Activated CD8-positive, alpha-beta memory T cell treated with anti-CD3 and anti-CD28 coated beads for 4 hours (primary cell): Measurements from ENCODE around the gene ZCCHC4.

Source experiments
- DNase-seq, 2 donors: peaks; one replicate each; pipeline ENCODE4 v3.0.0-alpha.2; 2020; ENCODE audit warnings: low read depth in 2 of 2

ZCCHC4 gene

GRCh38 chr4:25377572-25378436 is 65.2 kb downstream of the ZCCHC4 start:
- no peak for DNase-seq

DNA sequence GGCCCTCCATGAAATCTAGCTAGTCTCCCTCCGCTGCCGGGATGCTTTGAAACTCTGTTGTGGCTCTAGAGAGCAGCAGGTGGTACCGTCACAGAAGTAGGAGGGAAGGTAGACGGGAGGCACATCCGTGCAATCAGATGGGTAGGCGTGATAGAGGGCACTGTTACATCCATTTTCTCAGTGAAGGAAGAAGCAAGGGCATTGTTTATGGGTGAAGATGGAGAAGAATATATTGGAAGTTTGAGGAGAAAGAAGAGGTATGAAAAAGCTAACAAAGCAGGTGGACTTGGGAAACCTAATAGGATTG is 65.8 kb downstream of the ZCCHC4 start:
- DNase-seq, result no peak

DNA sequence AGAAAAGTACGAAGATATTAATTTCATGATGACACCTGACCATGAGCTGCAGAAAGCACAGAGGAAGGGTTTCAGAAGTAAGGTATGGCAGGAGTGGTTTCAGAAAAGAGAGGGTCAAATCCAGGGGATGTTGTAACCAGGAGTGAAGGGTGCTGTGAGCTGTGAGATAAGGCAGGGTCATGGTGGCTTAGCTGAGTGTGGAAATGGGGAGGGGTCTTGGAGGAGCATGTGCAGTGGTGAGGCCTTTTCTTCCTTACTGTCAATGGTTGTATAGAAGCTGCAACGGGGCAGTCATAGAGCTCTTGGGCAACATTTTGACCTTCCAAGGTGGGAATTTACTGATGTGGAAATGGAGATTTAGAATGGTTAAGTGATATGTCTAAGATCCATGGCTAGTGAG is 67.0 kb downstream of the ZCCHC4 start:
- no peak for DNase-seq

DNA sequence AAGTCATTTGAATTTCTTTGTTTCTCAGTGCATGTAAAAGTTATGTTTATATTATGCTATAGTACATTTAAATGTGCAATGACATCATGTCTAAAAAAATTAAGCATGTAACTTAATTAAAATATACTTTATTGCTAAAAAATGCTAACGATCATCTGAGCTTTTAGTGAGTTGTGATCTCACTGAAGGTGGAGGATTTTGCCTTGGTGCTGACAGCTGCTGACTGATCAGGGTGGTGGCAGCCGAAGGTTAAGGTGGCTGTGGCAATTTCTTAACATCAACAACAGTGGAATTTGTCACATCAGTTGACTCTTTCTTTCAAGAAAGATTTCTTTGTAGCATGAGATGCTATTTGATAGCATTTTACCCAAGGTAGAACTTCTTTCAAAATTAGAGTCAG is 71.1 kb downstream of the ZCCHC4 start:
- no peak for DNase-seq

- DNase-seq, result no peak
These were observed 74.4 kb downstream of the ZCCHC4 start for GRCh38 chr4:25386926-25387325.

DNA sequence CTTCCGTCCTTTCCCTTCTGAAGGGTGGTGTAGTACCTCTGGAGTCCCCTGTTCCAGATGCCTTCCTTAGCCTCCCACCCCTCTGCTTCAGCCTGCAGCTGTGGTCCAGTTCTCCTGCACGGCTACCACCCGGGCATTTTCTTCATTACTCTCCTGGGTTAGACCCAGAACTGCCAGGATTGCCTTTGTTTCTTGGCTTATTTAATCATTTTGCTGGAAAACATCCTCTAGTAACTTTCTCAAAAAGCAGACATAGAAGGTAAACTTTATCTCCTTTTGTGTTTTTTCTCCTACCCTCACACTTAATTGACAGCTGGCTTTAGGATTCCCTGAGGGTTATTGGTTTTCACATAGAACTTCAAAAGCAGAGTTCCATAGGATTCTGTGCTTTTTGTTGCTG is 84.7 kb downstream of the ZCCHC4 start:
- no peak for DNase-seq

DNA sequence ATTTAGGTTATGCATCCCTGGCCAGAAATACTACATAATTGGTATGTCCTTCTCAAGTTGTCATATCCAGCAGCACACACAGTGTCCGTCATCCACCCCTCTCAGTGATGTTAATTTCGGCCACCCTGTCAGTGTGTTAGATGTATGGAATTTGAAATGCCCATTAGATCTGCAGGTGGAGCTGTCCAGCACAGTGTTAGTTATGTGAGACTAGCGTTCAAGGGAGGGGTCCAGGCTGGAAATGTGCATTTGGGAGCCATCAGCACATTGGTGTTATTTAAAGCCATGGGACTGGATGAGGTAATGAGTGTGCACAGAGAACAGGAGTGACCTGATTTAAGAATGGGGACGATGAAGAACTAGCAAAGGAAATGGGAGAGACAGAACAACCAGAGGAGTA is 86.9 kb downstream of the ZCCHC4 start:
- no peak for DNase-seq

GRCh38 chr4:25401066-25401465 is 88.5 kb downstream of the ZCCHC4 start:
- no peak for DNase-seq

DNA sequence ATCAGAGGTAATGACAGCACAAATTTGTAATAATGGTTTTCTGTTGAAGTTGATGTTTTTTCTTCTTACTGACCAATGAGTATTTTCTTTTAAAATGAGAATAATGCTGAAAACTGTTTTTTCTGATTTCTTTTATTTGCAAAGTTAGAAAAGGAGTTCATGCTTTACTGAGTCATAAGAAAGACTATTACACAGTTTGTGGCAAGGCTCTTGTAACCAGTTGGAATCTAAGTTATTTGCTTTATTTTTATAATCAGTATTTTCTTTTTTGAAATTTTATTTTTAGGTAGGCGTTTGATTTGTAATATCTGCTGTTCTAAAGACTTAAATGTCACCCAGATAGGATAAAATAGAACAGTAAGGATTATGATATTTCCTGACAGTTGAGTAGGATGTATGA is 89.9 kb downstream of the ZCCHC4 start:
- no peak for DNase-seq

DNA sequence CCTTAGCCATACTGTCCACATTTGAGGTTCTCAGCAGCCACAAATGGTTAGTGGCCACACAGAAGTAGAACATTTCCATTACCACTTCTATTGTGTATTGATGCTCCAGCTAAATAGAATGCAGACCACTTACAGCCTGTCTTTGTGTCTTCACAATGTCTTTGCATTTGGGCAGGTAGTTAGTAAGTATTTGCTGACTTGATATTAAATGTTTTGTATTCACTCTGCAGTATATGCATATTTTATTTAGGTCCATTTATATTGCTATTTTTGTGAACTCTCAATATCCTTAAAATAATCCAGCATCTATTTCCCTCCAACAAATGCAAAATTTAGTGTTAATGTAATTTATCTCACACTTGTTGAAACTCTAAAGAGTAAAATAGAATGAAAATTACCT is 91.1 kb downstream of the ZCCHC4 start:
- DNase-seq, result no peak

DNA sequence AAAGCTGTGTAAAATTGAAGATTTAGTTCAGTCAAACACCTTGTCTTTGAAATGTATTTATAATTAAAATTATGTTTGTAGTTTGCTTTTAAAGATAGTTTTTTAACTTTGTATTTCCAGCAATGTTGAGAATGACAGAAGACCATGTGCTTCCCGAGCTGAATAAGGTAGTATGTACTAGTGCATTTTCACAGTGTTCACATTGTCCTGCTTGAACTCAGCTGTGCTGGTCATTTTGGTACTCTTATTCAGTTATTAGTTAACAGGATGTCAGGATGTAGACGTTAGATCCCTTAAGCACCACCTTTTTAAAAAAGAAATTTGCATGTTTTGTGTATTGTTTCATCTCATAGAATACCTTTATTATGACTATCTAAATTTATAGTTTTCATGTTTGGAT is 92.9 kb downstream of the ZCCHC4 start:
- no peak for DNase-seq

DNA sequence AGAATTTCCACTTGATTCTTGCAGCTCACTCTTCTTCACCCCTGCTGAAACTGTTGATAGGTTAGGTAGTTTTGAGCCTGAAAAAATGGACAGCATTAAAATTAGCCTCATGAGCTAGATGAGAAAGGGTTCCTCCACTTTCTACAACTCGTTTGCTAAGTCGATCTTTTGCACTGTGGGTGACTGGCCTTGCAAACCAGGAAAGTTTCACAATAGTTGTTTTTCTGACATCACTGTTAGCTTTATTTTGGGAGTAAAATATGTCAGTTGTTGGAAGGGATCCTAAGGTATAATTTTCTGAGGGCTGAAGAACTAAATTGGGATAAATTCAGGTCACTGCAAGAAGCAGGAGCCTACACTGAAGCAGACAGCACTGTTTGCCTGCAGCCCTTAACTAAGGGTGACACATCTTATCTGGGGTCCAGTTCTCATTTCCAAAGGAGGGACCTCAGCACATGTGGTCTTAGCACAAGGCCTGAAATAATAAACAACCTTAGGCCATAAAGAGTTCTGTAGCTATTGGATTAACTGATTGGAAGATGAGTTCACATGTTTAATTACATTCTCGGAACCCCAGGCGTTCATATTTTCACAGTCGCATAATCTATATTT is 93.6 kb downstream of the ZCCHC4 start:
- DNase-seq, result no peak

GRCh38 chr4:25410820-25411529 is 98.4 kb downstream of the ZCCHC4 start:
- no peak for DNase-seq

- DNase-seq, result no peak
These were observed 100.7 kb downstream of the ZCCHC4 start for GRCh38 chr4:25413261-25413660.

- no peak for DNase-seq
These were observed 104.4 kb downstream of the ZCCHC4 start for GRCh38 chr4:25417014-25417413.
